ENCODE results near the gene TRERF1.

The TRERF1 gene

DNA sequence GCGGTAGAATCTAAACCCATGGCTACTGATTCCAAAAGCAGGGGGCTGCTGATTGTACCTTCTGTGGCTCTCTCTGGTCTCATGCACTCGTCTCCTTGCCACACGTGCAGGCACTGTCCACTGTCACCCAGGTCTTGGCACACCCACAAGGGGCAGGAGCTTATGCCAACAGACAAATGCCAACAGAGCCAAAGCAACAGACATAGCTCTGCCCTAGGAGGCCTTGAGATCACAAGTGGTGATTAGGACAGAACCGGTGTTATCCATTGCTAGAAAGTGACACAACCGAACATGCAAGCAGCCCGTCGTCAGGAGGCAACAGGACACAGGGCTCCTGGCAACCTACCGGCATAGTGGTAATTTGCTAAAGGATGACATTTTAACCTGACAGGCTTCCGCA lies 197.2 kb downstream of the TRERF1 start:
- no peak for DNase-seq (ENCODE audit: low read depth in 2 of 2)

GRCh38 chr6:42251911-42252637 lies 199.7 kb downstream of the TRERF1 start:
- DNase-seq (ENCODE audit: low read depth in 2 of 2): no peak

DNA sequence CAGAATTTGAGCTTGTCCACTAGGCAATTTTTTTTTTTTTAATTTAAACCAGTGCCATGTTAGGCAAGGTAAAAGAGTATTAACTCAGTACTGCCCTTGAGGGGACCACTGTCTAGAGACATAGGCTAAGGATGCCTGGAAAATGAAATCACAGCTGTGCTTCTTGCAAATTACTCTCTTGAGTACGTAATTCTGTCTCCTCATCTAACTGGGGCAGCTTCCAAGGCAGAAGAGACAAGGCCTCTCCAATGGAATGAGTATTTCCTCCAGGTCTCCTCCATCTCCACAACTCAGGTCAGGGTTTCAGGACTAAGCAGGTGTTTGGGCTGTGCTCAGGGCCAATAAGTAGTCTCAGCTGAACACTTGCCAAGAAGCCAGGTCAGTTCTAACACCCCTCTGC lies 200.2 kb downstream of the TRERF1 start:
- no peak for DNase-seq (ENCODE audit: low read depth in 2 of 2)

- no peak for DNase-seq (ENCODE audit: low read depth in 2 of 2)
Measured at GRCh38 chr6:42250274-42250931, 201.3 kb downstream of the TRERF1 start.

GRCh38 chr6:42249279-42249678 lies 202.4 kb downstream of the TRERF1 start:
- no peak for DNase-seq (ENCODE audit: low read depth in 2 of 2)

- DNase-seq (ENCODE audit: low read depth in 2 of 2): no peak
Measured at GRCh38 chr6:42243046-42243445, 208.7 kb downstream of the TRERF1 start.

DNA sequence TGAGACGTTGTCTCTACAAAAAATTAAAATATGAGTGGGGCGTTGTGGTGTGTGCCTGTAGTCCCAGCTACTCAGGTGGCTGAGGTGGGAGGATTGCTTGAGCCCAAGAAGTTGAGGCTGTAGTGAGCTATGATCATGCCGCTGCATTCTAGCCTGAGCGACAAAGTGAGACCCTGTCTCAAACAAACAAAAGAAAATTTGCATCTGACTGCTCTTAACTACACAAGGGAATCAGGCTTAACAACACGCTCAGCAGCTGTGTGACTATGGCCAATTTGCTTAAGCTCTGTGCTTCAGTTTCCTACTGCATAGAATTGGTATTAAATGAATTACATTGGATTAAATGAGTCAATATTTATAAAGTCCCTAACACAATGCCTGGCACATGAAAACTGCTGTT lies 209.8 kb downstream of the TRERF1 start:
- DNase-seq (ENCODE audit: low read depth in 2 of 2): no peak

GRCh38 chr6:42239736-42240375 lies 211.9 kb downstream of the TRERF1 start:
- no peak for DNase-seq (ENCODE audit: low read depth in 2 of 2)

DNA sequence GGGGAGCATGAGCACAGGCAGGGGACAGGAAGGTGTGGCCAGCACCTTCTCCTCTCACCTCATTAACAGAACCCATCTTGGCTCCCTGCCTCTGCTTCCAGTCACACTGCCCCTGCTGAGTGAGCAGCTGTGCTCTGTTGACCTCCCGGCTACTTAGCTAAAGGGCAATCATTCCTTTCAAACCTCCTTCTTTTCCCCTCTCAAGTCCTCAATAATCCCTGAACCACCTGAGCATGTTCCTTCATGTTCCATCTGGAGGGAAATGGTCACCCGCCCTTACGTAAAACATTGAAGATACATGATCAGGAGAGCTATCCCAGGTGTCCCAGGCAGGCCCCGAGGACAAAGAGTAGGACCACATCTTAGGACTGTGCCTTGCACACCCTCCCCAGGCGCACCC lies 212.4 kb downstream of the TRERF1 start:
- no peak for DNase-seq (ENCODE audit: low read depth in 2 of 2)

DNA sequence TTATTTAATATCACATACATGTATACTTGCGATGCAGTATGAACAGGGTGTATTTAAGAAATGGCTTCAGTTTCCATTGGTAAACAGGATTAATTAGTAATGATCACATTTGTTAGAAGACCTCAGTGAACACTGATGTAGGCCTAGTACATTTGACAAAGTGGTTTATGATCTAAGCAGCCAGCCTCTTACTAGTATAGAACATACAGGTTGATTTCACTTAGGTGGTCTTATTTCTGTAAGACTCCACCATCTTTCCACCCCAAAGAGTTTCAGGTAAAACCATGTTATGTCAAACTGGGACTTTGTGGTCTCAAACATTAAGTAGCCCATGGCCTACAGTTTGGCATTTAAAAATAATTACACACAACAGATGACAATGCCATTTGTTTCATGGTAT lies 213.9 kb downstream of the TRERF1 start:
- DNase-seq (ENCODE audit: low read depth in 2 of 2): no peak

DNA sequence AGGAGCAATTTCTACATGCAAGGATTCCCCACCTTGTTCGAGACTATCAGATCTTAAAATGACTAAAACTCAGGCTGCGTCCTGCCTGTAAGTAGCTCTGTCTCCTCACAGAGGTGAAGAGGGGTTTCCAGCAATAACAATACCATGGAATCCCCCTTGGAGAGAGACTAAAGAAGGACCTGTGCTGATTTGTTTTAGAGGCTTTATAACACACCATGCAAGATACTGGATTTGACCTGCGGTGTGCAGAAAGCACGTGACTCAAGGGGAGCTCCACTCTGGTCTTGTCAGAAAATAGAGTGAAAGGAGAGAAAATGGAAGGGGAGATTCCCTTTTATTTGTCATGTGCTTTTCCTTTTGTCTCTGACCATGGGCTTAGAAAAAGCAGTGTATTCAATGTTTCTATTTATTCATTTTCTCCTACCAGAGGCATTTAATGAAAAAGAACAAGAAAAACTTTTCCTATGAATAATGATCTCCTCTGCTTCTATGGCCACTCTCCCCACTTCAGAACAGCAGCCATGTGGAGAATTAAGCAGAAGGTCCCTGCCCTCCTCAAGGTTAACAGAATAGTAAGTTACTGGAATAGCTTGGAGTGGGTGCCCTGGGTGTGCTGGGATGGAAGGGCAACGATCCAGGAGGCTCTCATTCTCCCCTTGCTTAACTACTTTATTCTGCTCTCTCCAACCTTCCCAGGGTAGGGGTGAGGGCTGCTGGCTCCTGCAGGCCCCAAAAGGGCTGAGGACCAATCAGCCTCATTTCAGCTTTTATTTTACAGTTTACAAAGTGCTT lies 214.8 kb downstream of the TRERF1 start:
- no peak for DNase-seq (ENCODE audit: low read depth in 2 of 2)

GRCh38 chr6:42236030-42236429 lies 215.7 kb downstream of the TRERF1 start:
- no peak for DNase-seq (ENCODE audit: low read depth in 2 of 2)

GRCh38 chr6:42232035-42232434 lies 219.7 kb downstream of the TRERF1 start:
- DNase-seq (ENCODE audit: low read depth in 2 of 2): no peak

- DNase-seq (ENCODE audit: low read depth in 2 of 2): no peak
Measured at GRCh38 chr6:42230345-42231321, 221.1 kb downstream of the TRERF1 start.

- no peak for DNase-seq (ENCODE audit: low read depth in 2 of 2)
Measured at GRCh38 chr6:42229506-42230119, 222.1 kb downstream of the TRERF1 start.

- DNase-seq (ENCODE audit: low read depth in 2 of 2): no peak
Measured at GRCh38 chr6:42228305-42228704, 223.4 kb downstream of the TRERF1 start.

DNA sequence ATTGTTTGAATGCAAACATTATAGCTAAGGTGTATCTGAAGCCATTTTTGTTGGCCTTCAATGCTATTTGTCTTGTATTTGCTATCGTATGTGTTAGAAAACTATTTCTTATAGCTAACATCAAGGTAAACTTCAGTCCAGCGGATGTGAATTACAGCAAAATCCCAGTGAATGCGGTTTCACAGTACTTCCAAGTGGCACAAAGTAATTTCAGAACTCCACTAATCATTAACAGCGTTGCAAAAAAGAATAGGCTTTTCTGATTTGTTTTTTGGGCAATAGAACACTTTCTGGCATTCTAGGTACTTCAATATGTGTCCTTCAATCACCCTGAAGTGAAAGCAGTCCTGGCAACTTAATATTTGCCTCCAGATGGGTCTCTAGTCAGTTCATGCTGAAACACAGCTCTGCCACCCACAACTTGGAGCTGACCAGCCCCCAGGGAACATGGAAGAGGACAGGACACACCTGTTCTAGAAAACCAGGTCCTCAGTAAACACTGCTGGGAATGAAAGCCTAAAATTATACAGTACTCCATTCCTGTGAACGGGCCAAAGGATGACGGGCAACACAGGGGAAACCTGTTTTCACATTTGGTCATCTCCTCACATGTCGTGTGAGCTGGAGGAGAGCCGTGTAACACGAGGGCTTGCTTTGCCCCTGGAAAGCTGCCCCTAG lies 224.4 kb downstream of the TRERF1 start:
- no peak for DNase-seq (ENCODE audit: low read depth in 2 of 2)

DNA sequence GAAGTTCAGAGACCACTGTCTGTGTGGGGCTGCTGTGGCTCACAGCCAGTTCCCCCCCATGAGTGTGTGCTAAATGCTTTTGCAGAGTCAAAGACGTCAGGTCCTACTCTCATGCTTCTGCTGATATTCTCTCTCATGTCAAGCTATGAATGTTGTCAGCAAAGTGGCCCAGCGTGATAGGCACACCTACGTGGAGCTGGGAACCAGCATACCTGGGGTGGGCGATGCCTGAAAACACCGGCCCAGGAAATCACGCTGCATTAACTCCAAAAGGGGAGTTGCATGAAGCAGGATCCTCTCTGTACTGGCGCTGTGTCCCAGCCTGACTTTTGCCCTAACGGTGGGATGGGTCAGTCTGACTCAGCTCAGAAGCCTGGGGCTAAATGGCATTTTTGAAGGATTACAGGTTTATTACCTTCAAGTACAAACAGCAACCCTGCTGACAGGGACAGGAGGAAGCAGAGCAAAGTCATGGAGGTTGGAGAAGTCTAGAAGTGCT lies 225.0 kb downstream of the TRERF1 start:
- DNase-seq (ENCODE audit: low read depth in 2 of 2): no peak

DNA sequence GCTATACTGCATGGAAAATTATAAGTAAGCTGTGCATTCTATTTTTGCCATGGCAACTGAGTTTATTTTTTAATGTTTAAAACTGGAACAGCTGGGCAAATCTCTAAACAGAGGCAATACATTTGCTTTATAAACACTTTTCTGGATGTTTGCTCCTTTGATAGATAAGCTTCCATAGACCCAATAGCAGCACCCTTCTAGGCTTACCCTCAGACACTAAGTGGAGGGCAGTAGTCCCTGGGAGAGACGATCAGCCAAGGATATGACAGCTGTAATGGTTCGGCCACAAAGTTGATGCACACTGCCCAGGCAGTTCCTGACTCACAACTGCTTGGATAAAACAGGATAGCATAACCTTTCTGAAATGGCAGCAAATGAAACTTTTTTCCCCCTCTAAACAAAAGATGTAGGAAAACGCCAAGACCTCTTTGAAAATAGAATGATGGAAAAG lies 225.5 kb downstream of the TRERF1 start:
- no peak for DNase-seq (ENCODE audit: low read depth in 2 of 2)

GRCh38 chr6:42225419-42225818 lies 226.3 kb downstream of the TRERF1 start:
- no peak for DNase-seq (ENCODE audit: low read depth in 2 of 2)

All from stimulated activated CD8-positive, alpha-beta memory T cell treated with anti-CD3 and anti-CD28 coated beads, Interleukin-15, amount 100 ng/mL, for 4 hours (primary cell).